PC-3 (cell line): ENCODE measurements around the gene LMNA. TPM values are rescaled to one million over a fixed set of nuclear protein-coding genes. Genes with fewer than 3 reads are reported as not detected.

Experiments
- ATAC-seq: fragments of 200-7000 bp; cut with Tn5 transposase; 2 replicates; pipeline ENCODE4 v1.9.1; 2020; ENCODE audit warnings: mild to moderate bottlenecking, moderate library complexity
- BruUV-seq: library from RNA; stranded (reverse); fragments of 400-500 nt; replicated peaks from 2 replicates; lab custom pipeline; 2021; lab: Mats Ljungman, UMichigan
- CTCF ChIA-PET: fragments of 300-600 bp; sonication (Branson Sonifier 250); formaldehyde crosslinking; loops from one replicate; lab custom pipeline; 2022; ENCODE audit warnings: antibody characterized with exemption; lab: Charles Lee
- POLR2A ChIA-PET: fragments of 300-600 bp; sonication (Branson Sonifier 250); formaldehyde crosslinking; loops from one replicate; lab custom pipeline; 2022; ENCODE audit warnings: antibody characterized with exemption; ENCODE audit not compliant: unreplicated experiment; lab: Charles Lee
- DNase-seq: peaks from one replicate; pipeline ENCODE4 v3.0.0-alpha.2; 2015
- H2AFZ ChIP-seq: fragments of 300-600 bp; sonication (generic); 2 replicates; pipeline ENCODE4 v1.6.0; 2016; ENCODE audit warnings: antibody characterized with exemption, low read length
- H3F3A ChIP-seq: fragments of 300-600 bp; sonication (generic); one replicate; pipeline ENCODE4 v1.6.0; 2017; ENCODE audit warnings: antibody characterized with exemption, low read length, control low read depth, mild to moderate bottlenecking; ENCODE audit not compliant: unreplicated experiment
- H3K27ac ChIP-seq: fragments of 300-600 bp; sonication (generic); 2 replicates; pipeline ENCODE4 v1.5.1; 2016; ENCODE audit warnings: mild to moderate bottlenecking, low read length
- H3K27me3 ChIP-seq: fragments of 300-600 bp; sonication (generic); 2 replicates; pipeline ENCODE4 v1.6.1; 2016; ENCODE audit warnings: low read length, mixed read lengths
- H3K36me3 ChIP-seq: fragments of 300-600 bp; sonication (generic); 2 replicates; pipeline ENCODE4 v1.6.1; 2016; ENCODE audit warnings: low read depth, mixed run types, low read length, mixed read lengths
- H3K4me1 ChIP-seq: fragments of 300-600 bp; sonication (generic); 2 replicates; pipeline ENCODE4 v1.5.1; 2016; ENCODE audit warnings: low read length; ENCODE audit not compliant: insufficient read depth
- H3K4me2 ChIP-seq: fragments of 300-600 bp; sonication (generic); 2 replicates; pipeline ENCODE4 v1.6.0; 2016; ENCODE audit warnings: low read length
- H3K4me3 ChIP-seq: fragments of 300-600 bp; sonication (generic); 2 replicates; pipeline ENCODE4 v1.5.1; 2016; ENCODE audit warnings: mild to moderate bottlenecking, low read length, mixed read lengths
- H3K79me2 ChIP-seq: fragments of 300-600 bp; sonication (generic); 2 replicates; pipeline ENCODE4 v1.6.1; 2017; ENCODE audit warnings: low read length, mixed read lengths
- H3K9ac ChIP-seq: fragments of 300-600 bp; sonication (generic); 2 replicates; pipeline ENCODE4 v1.6.0; 2016; ENCODE audit warnings: mild to moderate bottlenecking, low read length
- H3K9me2 ChIP-seq: fragments of 300-600 bp; sonication (generic); replicated peaks from 2 replicates; pipeline ENCODE4 v1.6.1; 2016; ENCODE audit warnings: mixed run types, low read length, mixed read lengths
- H3K9me3 ChIP-seq: fragments of 300-600 bp; sonication (generic); 2 replicates; pipeline ENCODE4 v1.6.1; 2016; ENCODE audit warnings: low read length, mixed read lengths
- H4K20me1 ChIP-seq: fragments of 300-600 bp; sonication (generic); 2 replicates; pipeline ENCODE4 v1.6.1; 2016; ENCODE audit warnings: low read length, mixed read lengths
- EZH2 ChIP-seq: fragments of 300-600 bp; sonication (generic); IDR thresholded peaks from one replicate; pipeline ENCODE4 v1.6.1; 2017; ENCODE audit warnings: antibody characterized with exemption, mild to moderate bottlenecking, low read length; ENCODE audit not compliant: unreplicated experiment
- EZH2phosphoT487 ChIP-seq: fragments of 300-600 bp; sonication (generic); IDR thresholded peaks from 2 replicates; pipeline ENCODE4 v1.6.1; 2018; ENCODE audit warnings: mild to moderate bottlenecking, antibody characterized with exemption, low read length, borderline replicate concordance
- intact Hi-C: fragments of 100-400 bp; cut with micrococcal nuclease; formaldehyde crosslinking; loops from 2 replicates; pipeline ENCODE4 v1.9.0; 2023
- total RNA-seq: library from RNA; depleted of rRNA; stranded (reverse); fragments of >200 nt; gene quantifications from 2 replicates; pipeline ENCODE4 v1.2.3, GENCODE V29; 2014
- TF ChIP-seq, protein P1 (sequence below): fragments of 300-600 bp; sonication (generic); conservative IDR thresholded peaks from 2 replicates; pipeline ENCODE4 v1.5.1; 2017; ENCODE audit warnings: antibody characterized with exemption, low read depth, mild to moderate bottlenecking, low read length

The LMNA gene
- total RNA-seq, 1 experiment from 2014 or later = 864 TPM

- TF ChIP-seq EZH2phosphoT487 = no peak
- TF ChIP-seq, protein P1, sequence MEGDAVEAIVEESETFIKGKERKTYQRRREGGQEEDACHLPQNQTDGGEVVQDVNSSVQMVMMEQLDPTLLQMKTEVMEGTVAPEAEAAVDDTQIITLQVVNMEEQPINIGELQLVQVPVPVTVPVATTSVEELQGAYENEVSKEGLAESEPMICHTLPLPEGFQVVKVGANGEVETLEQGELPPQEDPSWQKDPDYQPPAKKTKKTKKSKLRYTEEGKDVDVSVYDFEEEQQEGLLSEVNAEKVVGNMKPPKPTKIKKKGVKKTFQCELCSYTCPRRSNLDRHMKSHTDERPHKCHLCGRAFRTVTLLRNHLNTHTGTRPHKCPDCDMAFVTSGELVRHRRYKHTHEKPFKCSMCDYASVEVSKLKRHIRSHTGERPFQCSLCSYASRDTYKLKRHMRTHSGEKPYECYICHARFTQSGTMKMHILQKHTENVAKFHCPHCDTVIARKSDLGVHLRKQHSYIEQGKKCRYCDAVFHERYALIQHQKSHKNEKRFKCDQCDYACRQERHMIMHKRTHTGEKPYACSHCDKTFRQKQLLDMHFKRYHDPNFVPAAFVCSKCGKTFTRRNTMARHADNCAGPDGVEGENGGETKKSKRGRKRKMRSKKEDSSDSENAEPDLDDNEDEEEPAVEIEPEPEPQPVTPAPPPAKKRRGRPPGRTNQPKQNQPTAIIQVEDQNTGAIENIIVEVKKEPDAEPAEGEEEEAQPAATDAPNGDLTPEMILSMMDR = no peak
- TF ChIP-seq EZH2 = no peak
- peak overlapping the region; percentile 69; the same call in 1 of the 2 replicates for H3K27ac ChIP-seq
- no peak for DNase-seq
- intact Hi-C loops = no loop called here
- no peaks in the 10 kb centered on the region for H3K9me2 ChIP-seq
- no peaks in the 10 kb centered on the region for H3K79me2 ChIP-seq
- no peaks in the 10 kb centered on the region for H3K9me3 ChIP-seq
- no peaks in the 10 kb centered on the region for H4K20me1 ChIP-seq
- H3K27me3 ChIP-seq = no peaks in the 10 kb centered on the region
- POLR2A ChIA-PET = interaction anchor here (0.6 to 2.0 kb wide), 2 partner anchors 23 to 32 kb away, joined by 4 to 7 read pairs; no protein-coding TSS in a partner anchor
- peaks cover 48% of the 10 kb centered on the region for H3K4me1 ChIP-seq
- no peak overlapping the region for H2AFZ ChIP-seq
- no peaks in the 10 kb centered on the region for H3F3A ChIP-seq
- no peak overlapping the region for H3K4me2 ChIP-seq
- no peaks in the 10 kb centered on the region for H3K36me3 ChIP-seq
- no peak for ATAC-seq
- H3K4me3 ChIP-seq = no peak overlapping the region
- H3K9ac ChIP-seq = peak overlapping the region; percentile 57; the same call in 1 of the 2 replicates
- BruUV-seq = no TSS peak
- CTCF ChIA-PET = interaction anchor here (0.8 to 4.7 kb wide), 8 partner anchors 17 to 128 kb away, joined by 3 to 22 read pairs (median 4); partner anchors contain the start of gene LMNA
These were observed 16.9 kb upstream of the LMNA start for GRCh38 chr1:156097499-156098178.

DNA sequence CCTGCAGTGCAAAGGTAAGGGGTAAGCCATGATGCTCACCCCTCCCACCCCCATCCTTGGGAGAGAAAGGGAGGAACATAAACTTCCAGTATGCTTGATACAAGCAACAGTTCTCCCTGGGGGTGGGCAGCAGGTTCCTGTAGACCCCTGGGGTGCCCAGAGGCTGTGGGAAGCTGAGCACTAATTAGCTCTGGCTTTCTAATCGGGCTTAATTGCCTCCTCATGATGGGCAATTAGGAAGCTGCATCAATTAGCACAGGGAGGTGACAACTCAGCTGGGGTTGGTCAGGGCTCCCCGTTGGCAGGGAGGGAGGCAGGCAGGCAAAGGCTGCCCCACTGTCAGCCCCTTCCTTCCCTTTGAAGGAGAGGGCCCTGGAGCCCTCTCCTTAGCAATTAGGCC lies 15.7 kb upstream of the LMNA start:
- Histone ChIP-seq H3K9me3 (no peaks in the 10 kb centered on the region), H3K27ac (no peak overlapping the region), H3K9me2 (no peaks in the 10 kb centered on the region), H3K4me2 (no peak overlapping the region), H3K4me1 (peaks cover 59% of the 10 kb centered on the region), H3F3A (no peaks in the 10 kb centered on the region), H2AFZ (no peak overlapping the region), H3K4me3 (no peak overlapping the region), H3K36me3 (no peaks in the 10 kb centered on the region), H3K27me3 (no peaks in the 10 kb centered on the region), H3K9ac (no peak overlapping the region), H4K20me1 (no peaks in the 10 kb centered on the region), H3K79me2 (no peaks in the 10 kb centered on the region)
- DNase-seq = no peak
- intact Hi-C loops = no loop called here
- BruUV-seq = no TSS peak
- TF ChIP-seq EZH2phosphoT487 (no peak), EZH2 (no peak)
- TF ChIP-seq, protein P1 = no peak
- POLR2A ChIA-PET = interaction anchor here (0.8 kb wide), 1 partner anchor 30 kb away, joined by 3 read pairs; no protein-coding TSS in a partner anchor
- CTCF ChIA-PET = interaction anchor here (4.7 kb wide), 1 partner anchor 32 kb away, joined by 22 read pairs; no protein-coding TSS in a partner anchor
- ATAC-seq = no peak

DNA sequence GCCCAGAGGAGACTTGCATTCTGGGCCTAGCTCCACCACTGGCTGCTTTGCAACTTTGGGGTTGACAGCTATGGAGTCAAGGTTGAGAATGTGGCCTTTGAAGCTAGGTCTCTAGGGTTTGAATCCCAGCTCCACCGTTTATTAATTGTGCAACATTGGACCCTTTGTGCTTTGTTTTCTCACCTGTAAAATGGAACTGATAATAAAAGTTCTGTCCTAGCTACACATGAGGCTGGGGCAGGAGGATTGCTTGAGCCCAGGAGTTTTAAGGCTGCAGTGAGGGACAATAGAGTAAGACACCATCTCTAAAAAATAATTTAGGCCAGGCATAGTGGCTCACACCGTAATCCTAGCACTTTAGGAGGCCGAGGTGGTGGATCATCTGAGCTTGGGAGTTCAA lies 15.2 kb upstream of the LMNA start:
- peaks cover 64% of the 10 kb centered on the region for H3K4me1 ChIP-seq
- intact Hi-C loops = no loop called here

More for the DNA sequence above, 15.2 kb upstream of the LMNA start:
- ChIA-PET POLR2A (interaction anchor here (0.8 kb wide), 1 partner anchor 29 kb away, joined by 3 read pairs; no protein-coding TSS in a partner anchor), CTCF (interaction anchor here (4.7 kb wide), 1 partner anchor 31 kb away, joined by 22 read pairs; no protein-coding TSS in a partner anchor)
- no peaks in the 10 kb centered on the region for H3K9me3 ChIP-seq
- no peak for ATAC-seq
- H3K27me3 ChIP-seq = no peaks in the 10 kb centered on the region
- no peak overlapping the region for H3K9ac ChIP-seq
- H4K20me1 ChIP-seq = no peaks in the 10 kb centered on the region
- H3K9me2 ChIP-seq = no peaks in the 10 kb centered on the region
- no peaks in the 10 kb centered on the region for H3K79me2 ChIP-seq
- H3F3A ChIP-seq = no peaks in the 10 kb centered on the region
- no peak overlapping the region for H2AFZ ChIP-seq
- BruUV-seq = no TSS peak
- H3K4me3 ChIP-seq = no peak overlapping the region
- DNase-seq = no peak
- H3K4me2 ChIP-seq = no peak overlapping the region
- H3K27ac ChIP-seq = no peak overlapping the region
- TF ChIP-seq, protein P1 = no peak
- TF ChIP-seq EZH2 (no peak), EZH2phosphoT487 (no peak)
- no peaks in the 10 kb centered on the region for H3K36me3 ChIP-seq
